Ovary (tissue), 9 donors: ENCODE results near the gene COG2. TPM values are rescaled to one million over a fixed set of nuclear protein-coding genes. Genes with fewer than 3 reads are reported as not detected.

Source experiments
- DNase-seq, 5 donors: peaks; one replicate each; pipeline ENCODE4 v3.0.0-alpha.2; 2019 to 2020
- H3K27ac ChIP-seq, 2 donors: fragments of 200-600 bp; one replicate each; pipeline versions ENCODE4 v1.5.1 to v1.8.0; 2019 to 2022
- H3K27me3 ChIP-seq: fragments of 200-600 bp; one replicate; pipeline ENCODE4 v1.8.0; 2022
- H3K36me3 ChIP-seq: fragments of 200-600 bp; sonication (generic); one replicate; pipeline ENCODE4 v1.5.1; 2019
- H3K4me1 ChIP-seq: one replicate; pipeline ENCODE4 v1.8.1; 2013; ENCODE audit warnings: mild to moderate bottlenecking, moderate library complexity; ENCODE audit not compliant: insufficient read depth
- H3K4me3 ChIP-seq: fragments of 200-600 bp; sonication (generic); one replicate; pipeline ENCODE4 v1.5.1; 2017
- H3K9me3 ChIP-seq, 2 donors: fragments of 200-600 bp in 1 of 2; sonication (generic) in 1 of 2; one replicate each; pipeline versions ENCODE4 v1.5.1 to v1.8.1; 2013 to 2019; ENCODE audit warnings: mild to moderate bottlenecking in 1 of 2, moderate library complexity in 1 of 2
- EP300 ChIP-seq: sonication (generic); formaldehyde crosslinking; IDR thresholded peaks from one replicate; pipeline ENCODE4 v1.6.1; 2017; ENCODE audit warnings: antibody characterized with exemption
- POLR2A ChIP-seq: fragments of 450-650 bp; IDR thresholded peaks from one replicate; pipeline ENCODE4 v1.6.1; 2017; ENCODE audit warnings: antibody characterized with exemption, mild to moderate bottlenecking, moderate library complexity
- WGBS, 3 donors: extraction: QIAGEN DNeasy Blood & Tissue Kit in 1 of 3; methylation state at CpG; one replicate each; pipeline versions ENCODE4 v1.1.5 to v1.1.7; 2013 to 2017; 5-methylcytosine and 5-hydroxymethylcytosine counted together
- intact Hi-C, 4 donors: fragments of 100-400 bp; cut with DNase I; formaldehyde crosslinking; loops; one replicate each; pipeline versions ENCODE4 v1.11.0 to v1.15.1; 2022 to 2023
- polyA plus RNA-seq, 2 donors: library from polyadenylated mRNA; stranded (reverse); fragments of 200-250 nt in 1 of 2; fragments of 350-450 nt in 1 of 2; fragmentation: Illumina TruSeq in 1 of 2; extraction: RNeasy Lipid Tissue Mini Kit (QIAGEN cat#74804) in 1 of 2; gene quantifications; one replicate each; pipeline ENCODE4 v1.2.3, GENCODE V29; 2013 to 2014
- total RNA-seq, 7 donors: library from RNA; depleted of rRNA in 2 of 7; stranded (reverse); fragments of >200 nt in 2 of 7; fragmentation: NEBNext Ultra II Directional in 3 of 7; extraction: Animal tissue kit (Norgen Biotek cat#: 25700) in 3 of 7; gene quantifications; one replicate each; pipeline versions ENCODE4 v1.1.0 to v1.2.4, GENCODE V29; 2016 to 2023
- TF ChIP-seq, protein P1 (sequence below), 3 donors: fragments of 450-650 bp in 2 of 3; fragments of 200-600 bp in 1 of 3; IDR thresholded peaks; one replicate each; pipeline versions ENCODE4 v1.5.1 to v1.8.0; 2016 to 2022; ENCODE audit warnings: antibody characterized with exemption in 3 of 3, mild to moderate bottlenecking in 1 of 3
- donor health status: DM: no; HTN: no; CAD: no; lungs with moderate emphysema.
- donor health status: DM: no; HTN: no; CAD: no.
- donor health status: Bipolar disorder and iron deficiency.
- donor health status: DM: yes; HTN: yes; CAD: no.
- donor health status: DM: no; HTN: no; CAD: no.
- donor health status: DM: yes; HTN: yes; CAD: no.

The COG2 gene
- total and polyA plus RNA-seq, 9 donors: 9.1 to 29.5 (median 21.5) TPM

DNA sequence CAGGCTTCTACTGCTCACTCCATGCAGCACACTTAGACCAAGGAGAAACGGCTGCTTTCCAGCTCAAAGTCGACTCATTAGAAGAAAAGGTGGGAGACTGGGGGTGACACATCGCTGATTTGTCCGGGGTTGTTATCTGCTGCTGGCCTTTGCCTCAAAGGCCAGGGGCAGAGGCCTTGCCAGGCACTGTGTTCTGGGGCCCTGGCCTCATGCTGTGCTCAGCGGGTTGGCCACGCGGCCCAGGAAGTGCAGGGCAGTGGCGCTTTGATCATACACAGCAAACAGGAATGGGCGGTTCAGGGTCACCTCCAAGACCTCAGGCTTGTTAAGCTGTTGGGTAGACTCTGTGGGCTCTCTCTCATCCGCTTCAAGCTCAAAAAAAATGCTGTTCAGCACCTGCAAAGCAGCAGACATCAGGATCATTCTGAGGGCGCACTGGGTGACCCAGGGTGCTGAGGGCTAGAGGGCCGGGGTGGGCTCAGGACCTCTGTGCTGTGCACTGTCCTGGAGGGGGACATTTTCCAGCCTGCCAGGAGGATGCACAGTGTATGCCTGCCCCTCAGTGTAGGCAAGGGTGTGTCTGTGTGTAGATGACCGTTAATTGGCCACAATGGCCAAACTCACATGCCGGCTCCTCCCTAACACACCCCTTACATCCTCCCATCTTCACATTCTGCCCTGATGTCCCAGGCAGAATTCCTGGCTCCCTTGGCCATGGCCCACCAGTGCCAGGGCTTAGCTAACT lies 60.8 kb downstream of the COG2 start:
- Histone ChIP-seq H3K27ac (no peak overlapping the region), H3K36me3 (no peaks in the 10 kb centered on the region), H3K27me3 (no peaks in the 10 kb centered on the region), H3K4me3 (no peak overlapping the region), H3K9me3 (no peaks in the 10 kb centered on the region), H3K4me1 (no peaks in the 10 kb centered on the region)
- no peak for DNase-seq
- WGBS, 3 donors: 63 to 72% (median 65%) methylated on average over 14 of the region's 14 CpGs
- TF ChIP-seq, protein P1, sequence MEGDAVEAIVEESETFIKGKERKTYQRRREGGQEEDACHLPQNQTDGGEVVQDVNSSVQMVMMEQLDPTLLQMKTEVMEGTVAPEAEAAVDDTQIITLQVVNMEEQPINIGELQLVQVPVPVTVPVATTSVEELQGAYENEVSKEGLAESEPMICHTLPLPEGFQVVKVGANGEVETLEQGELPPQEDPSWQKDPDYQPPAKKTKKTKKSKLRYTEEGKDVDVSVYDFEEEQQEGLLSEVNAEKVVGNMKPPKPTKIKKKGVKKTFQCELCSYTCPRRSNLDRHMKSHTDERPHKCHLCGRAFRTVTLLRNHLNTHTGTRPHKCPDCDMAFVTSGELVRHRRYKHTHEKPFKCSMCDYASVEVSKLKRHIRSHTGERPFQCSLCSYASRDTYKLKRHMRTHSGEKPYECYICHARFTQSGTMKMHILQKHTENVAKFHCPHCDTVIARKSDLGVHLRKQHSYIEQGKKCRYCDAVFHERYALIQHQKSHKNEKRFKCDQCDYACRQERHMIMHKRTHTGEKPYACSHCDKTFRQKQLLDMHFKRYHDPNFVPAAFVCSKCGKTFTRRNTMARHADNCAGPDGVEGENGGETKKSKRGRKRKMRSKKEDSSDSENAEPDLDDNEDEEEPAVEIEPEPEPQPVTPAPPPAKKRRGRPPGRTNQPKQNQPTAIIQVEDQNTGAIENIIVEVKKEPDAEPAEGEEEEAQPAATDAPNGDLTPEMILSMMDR (IDR thresholded peaks at IDR 0.05): no peak
- TF ChIP-seq POLR2A: no peak
- TF ChIP-seq EP300: no peak
- intact Hi-C loops: no loop called here

DNA sequence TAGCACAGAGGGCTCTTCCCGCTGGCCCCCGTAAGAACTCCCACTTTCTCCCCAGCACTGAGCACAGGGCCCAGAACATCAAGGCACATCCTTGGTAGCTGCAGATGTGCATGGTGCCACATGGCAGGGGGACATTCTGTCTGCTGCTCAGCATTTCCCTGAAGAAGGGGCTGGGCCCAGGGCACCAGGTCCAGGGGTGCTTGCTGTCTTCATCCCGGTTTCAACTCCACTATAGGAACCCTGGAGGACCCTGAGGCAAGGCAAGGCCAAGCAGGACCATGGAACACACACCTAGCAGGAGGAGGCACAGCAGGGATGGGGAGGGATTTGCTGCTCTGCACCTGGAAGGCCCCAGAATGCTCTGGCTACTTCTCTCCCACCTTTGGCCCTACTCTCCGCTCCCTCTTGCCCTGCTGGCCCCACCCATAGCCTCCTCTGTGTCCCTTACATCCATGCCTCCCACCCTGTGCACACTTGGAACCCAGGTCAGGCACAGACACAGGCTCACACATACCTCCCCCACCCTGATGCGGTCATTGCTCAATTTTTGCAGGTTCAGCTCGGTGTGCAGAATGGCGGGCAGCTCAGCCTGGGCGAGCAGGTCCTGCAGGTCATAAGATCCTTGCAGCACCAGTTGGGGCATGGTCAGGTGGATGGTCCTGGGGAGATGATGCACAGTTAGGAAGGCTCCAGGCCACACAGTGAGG lies 61.6 kb downstream of the COG2 start:
- H3K4me3 ChIP-seq: no peak overlapping the region
- no peak for DNase-seq
- no peaks in the 10 kb centered on the region for H3K36me3 ChIP-seq
- no peak overlapping the region for H3K27ac ChIP-seq
- intact Hi-C loops: no loop called here
- H3K9me3 ChIP-seq: no peaks in the 10 kb centered on the region
- 92 to 99% (median 95%) methylated on average over 8 of the region's 8 CpGs for WGBS, 3 donors
- no peaks in the 10 kb centered on the region for H3K27me3 ChIP-seq
- no peaks in the 10 kb centered on the region for H3K4me1 ChIP-seq
- TF ChIP-seq, protein P1 (IDR thresholded peaks at IDR 0.05): no peak
- TF ChIP-seq EP300: no peak

DNA sequence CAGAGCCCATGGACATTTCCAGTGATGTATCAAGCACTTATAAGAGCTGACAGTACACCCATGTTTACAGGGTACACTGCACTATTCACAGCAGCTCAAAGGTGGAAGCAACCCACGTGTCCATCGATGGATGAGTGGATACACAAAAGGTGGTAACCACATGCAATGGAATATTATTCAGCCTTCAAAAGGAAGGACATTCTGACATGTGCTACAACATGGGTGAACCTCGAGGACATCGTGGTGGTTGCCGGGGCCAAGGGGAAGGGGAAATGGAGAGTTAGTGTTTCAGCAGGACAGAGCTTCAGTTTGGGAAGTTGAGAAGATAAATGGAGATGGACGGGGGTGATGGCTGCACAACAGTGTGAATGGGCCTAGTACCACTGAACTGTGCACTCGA lies 62.5 kb downstream of the COG2 start:
- no peak overlapping the region for H3K4me3 ChIP-seq
- H3K4me1 ChIP-seq: no peaks in the 10 kb centered on the region
- intact Hi-C loops: no loop called here
- no peak overlapping the region for H3K27ac ChIP-seq
- no peak for DNase-seq
- WGBS, 3 donors: 91 to 95% (median 93%) methylated on average over 7 of the region's 7 CpGs
- no peaks in the 10 kb centered on the region for H3K9me3 ChIP-seq
- TF ChIP-seq, protein P1 (IDR thresholded peaks at IDR 0.05): no peak
- no peak for TF ChIP-seq POLR2A
- TF ChIP-seq EP300: no peak
- no peaks in the 10 kb centered on the region for H3K27me3 ChIP-seq
- H3K36me3 ChIP-seq: no peaks in the 10 kb centered on the region

DNA sequence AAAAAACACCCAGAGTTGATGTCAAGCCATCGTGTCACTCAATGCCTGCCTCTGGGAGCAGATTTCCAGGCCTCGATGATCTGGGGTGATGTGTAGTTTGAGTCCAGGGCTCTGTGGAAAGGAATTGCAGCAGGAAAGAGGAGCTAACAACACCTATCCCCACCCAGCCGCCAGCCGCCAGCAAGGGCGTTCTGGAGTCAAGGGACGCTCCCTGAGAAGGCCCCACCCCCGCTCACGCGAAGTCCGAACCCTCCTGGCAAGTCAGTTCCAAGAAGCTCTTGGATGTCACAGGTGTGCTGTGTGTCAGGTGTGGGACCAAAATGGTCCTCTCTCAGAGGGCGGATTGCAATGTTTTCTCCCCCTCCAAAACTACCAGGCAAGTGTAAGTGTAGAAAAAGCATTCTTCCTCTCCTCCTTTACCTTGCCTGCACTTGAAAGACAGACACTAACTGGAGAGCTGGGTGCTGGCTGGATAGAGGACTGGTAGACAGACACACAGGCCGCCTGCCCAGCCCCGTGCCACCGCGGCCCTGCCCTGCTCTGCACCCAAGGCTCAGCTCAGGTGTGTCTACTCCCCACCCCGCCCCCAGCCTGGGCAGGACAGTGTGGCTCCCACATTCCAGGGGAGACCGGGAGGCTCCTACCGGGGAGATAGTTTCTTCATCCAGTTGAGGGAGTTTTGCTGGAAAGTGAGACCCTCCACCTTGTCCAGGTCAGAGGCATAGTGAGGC lies 63.2 kb downstream of the COG2 start:
- TF ChIP-seq, protein P1 (IDR thresholded peaks at IDR 0.05): no peak
- no peak for TF ChIP-seq EP300
- TF ChIP-seq POLR2A: no peak
- Histone ChIP-seq H3K4me1 (no peaks in the 10 kb centered on the region), H3K36me3 (no peaks in the 10 kb centered on the region), H3K9me3 (no peaks in the 10 kb centered on the region), H3K4me3 (no peak overlapping the region), H3K27ac (no peak overlapping the region), H3K27me3 (no peaks in the 10 kb centered on the region)
- 85 to 93% (median 92%) methylated on average over 18 of the region's 18 CpGs for WGBS, 3 donors
- DNase-seq: no peak
- intact Hi-C loops: no loop called here
